Measurements from ENCODE around the gene CEACAM3.

DNA sequence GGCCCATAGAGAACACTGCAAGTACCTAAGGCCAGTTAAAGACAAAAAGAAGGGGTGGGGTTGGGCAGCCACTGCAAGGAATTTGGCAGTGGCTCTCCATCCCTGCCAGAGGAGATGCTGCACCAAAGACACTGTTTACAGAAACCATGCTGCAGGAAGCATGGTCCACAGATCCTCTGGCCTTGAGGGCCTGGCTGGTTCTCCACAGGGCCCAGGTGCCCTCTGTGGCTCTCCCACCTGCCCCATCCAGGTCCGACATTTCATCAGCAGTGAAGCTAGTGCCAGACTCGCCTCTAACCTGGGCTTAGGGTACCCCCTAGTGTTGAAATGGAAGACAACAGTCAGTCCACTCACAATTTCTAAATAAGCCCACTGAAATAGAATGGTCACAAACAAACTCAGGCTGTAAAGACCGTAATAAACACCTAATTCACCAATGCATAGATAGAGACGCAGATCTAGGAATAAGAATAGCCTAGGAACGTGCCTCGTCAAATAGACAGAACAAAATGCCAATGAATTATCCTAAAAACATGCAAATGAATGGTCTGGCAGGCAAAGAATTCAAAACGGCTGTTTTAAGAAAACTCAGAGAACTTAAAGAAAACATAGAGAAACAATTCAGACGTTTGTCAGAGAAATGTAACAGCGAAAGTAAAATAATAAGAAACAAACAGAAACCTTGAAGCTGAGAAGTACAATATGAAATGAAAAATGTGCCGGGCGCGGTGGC lies 24.8 kb downstream of the CEACAM3 start:
- TF ChIP-seq, protein P1, sequence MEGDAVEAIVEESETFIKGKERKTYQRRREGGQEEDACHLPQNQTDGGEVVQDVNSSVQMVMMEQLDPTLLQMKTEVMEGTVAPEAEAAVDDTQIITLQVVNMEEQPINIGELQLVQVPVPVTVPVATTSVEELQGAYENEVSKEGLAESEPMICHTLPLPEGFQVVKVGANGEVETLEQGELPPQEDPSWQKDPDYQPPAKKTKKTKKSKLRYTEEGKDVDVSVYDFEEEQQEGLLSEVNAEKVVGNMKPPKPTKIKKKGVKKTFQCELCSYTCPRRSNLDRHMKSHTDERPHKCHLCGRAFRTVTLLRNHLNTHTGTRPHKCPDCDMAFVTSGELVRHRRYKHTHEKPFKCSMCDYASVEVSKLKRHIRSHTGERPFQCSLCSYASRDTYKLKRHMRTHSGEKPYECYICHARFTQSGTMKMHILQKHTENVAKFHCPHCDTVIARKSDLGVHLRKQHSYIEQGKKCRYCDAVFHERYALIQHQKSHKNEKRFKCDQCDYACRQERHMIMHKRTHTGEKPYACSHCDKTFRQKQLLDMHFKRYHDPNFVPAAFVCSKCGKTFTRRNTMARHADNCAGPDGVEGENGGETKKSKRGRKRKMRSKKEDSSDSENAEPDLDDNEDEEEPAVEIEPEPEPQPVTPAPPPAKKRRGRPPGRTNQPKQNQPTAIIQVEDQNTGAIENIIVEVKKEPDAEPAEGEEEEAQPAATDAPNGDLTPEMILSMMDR (conservative IDR thresholded peaks at IDR 0.05; ENCODE audit: low read length) = peak; percentile 83
- no peak for TF ChIP-seq EZH2phosphoT487 (IDR thresholded peaks at IDR 0.05; ENCODE audit: borderline replicate concordance)
